ENCODE data around the gene ESPNL.

Gene ESPNL

DNA sequence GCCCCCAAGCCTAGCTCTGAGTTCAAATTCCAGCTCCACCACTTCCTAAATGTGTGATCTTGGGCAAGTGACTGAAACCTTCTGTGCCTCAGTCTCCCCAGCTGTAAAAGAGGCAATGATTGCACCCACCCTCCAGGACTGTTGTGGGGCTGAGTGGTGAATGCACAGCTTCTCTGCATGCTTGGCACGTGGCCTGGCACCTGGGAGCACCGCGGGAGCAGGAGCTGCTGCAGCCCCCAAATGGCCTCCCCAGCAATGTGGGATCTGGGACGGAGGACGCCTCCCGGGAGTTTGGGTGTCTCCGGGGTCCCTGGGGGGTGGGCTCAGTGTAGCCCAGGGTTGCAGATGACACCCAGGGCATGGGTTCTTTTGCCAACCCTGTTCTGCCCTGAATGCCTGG, 39.9 kb downstream of the ESPNL start:
- DNase-seq (ENCODE audit: low read depth in 2 of 3, low spot score in 1 of 3) = no peak

- no peak for DNase-seq (ENCODE audit: low read depth in 2 of 3, low spot score in 1 of 3)
Observed at GRCh38 chr2:238140721-238141540, 40.8 kb downstream of the ESPNL start.

DNA sequence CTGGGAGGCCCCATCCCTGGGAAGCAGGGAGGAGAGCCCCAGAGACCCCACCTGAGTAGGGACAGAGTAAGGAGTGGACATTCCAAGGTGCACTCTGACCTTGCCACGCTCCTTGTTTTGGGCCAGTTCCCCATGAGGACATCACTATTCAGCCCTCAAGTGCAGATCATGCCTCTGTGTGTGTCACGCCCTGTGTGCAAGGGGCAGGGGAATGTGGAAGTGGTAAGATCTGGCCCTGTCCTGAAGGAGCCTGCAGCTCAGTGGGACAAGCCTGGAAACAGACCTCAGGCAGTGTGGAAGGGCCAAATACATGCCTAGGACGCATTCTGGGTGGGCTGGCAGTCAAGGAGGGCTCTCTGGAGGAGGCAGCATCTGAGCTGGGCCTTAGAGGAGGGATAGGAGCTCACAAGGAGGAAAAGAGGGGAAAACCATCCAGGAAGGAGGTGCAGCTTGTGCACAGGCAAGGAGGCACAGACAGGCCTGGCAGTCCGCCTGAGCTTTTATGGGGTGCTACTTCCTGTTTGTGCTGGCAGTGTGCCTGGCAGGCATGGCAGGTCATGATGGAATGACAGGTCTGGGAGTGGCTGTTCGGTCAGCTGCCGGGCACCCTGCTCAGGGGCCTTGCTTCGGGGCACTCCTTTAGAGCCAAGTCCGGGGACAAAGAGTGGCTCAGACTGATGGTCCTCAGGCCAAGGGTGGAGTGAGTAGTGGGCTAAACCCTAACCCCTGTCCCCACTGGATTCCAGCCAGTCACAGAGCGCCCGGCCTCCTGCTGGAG, 41.6 kb downstream of the ESPNL start:
- no peak for DNase-seq (ENCODE audit: low read depth in 2 of 3, low spot score in 1 of 3)

DNA sequence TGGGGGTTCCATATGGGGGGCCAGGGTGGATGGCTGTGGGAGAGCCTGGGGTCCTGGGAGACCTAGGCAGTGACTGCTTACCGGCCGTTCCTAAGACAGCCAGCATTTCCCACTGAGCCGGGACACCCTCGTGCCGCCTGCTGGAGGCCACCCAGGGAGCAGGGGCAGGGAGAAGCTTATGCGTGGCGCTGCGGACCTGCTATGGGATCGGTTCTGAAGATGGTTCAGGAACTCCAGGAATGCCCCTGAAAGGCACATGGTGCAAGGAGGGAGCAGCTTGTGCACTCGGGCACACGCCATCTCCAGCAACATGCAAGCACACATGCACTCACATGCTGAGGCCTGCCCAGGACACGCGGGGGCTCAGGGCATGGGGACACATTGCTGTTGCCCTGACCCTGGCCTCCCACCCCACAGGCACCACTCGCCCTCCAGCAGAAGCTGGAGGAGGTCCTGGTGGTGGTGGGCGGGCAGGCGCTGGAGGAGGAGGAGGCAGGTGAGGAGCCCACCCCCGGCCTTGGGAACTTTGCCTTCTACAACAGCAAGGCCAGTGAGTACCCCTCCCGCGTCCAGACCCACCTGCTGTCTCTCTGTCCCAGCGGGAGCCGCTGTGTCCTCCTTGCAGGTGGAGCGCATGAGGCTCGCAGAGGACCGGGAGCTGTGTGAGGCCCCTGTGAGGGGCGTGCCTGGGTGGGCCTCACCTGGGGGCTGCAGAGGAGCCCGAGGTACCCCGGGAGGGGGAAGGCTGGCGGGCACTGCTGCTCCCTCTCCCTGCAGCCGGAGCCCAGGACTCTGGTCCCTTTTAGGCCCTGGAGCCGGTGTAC, 42.5 kb downstream of the ESPNL start:
- no peak for DNase-seq (ENCODE audit: low read depth in 2 of 3, low spot score in 1 of 3)

- no peak for DNase-seq (ENCODE audit: low read depth in 2 of 3, low spot score in 1 of 3)
Observed at GRCh38 chr2:238143239-238143951, 43.3 kb downstream of the ESPNL start.

GRCh38 chr2:238144262-238144661, 44.1 kb downstream of the ESPNL start:
- DNase-seq (ENCODE audit: low read depth in 2 of 3, low spot score in 1 of 3) = no peak

DNA sequence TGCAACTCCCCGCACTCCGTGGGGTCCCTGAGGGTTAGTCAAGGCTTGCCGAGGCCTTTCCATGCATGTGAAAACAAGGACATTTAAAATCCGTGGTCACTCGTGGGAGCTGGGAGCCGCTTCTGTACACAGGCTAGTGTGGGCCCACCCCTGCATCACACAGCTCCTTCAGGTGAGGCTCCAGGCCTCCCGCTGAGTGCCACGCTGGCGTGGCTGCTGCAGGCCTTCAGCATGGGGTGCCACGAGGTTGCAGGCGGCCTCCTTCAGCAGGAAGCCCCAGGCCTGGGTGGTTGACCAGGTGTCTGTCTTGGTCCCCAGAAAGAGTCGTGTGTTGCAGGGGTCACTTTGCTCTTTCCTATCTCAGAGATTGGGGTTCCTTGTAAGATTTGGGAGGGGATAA, 44.9 kb downstream of the ESPNL start:
- DNase-seq (ENCODE audit: low read depth in 2 of 3, low spot score in 1 of 3) = no peak

DNA sequence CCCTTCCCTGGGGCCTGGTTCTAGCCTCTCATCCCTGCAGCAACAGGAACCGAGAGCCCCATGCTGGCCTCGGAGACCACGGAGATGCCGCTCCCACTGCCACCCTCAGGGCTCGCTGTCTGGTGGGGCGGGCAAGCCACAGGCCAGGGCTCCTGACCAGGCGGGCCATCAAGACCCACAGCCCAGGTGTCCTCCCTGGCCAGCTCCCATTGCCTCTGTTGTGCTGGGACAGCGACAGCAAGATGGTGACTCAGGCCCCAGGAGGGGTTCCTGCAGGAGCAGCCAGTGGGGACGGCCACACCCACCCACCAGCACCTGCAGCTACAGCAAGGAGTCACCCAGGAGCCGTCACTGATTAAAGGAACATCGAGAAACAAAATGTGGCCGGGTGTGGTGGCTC, 45.7 kb downstream of the ESPNL start:
- no peak for DNase-seq (ENCODE audit: low read depth in 2 of 3, low spot score in 1 of 3)

GRCh38 chr2:238146884-238147544, 46.9 kb downstream of the ESPNL start:
- DNase-seq (ENCODE audit: low read depth in 2 of 3, low spot score in 1 of 3) = no peak

- no peak for DNase-seq (ENCODE audit: low read depth in 2 of 3, low spot score in 1 of 3)
Observed at GRCh38 chr2:238148981-238149380, 48.8 kb downstream of the ESPNL start.

DNA sequence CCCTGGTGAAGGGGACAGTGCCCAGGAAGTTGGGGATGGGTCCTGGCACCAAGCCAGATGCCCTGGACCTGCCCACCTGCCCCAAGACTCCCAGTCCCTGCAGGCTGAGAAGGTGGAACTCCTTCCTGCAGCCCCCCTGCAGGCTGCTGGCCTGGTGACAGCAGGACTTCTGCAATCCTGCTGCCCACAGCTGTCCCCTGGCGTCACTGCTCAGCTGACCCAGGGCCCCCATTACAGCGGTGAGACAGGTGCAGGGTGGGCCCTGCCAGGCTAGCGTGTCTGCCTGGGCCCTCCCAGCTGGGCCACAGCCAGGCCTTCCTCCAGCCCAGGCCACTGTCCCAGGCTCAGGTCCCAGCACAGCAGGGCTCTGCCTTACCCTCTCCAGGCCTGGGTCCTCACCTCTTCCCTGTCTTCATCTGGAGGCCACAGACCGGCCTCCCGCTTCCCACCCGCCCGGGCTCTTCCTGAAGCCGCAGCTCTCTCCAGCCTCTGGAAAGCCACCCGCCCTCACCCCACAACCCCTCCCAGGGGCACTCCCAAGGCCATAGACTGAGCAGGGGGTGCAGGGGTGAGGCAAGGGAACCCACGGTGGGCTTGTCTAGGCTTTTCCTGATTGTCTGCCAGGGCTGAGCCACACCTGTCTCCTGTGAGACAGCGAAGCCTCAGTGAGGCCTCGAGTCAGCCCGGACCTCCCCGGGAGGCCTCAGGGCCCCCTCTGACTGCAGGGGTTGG, 49.9 kb downstream of the ESPNL start:
- DNase-seq (ENCODE audit: low read depth in 2 of 3, low spot score in 1 of 3) = no peak

GRCh38 chr2:238150686-238151085, 50.5 kb downstream of the ESPNL start:
- DNase-seq (ENCODE audit: low read depth in 2 of 3, low spot score in 1 of 3) = no peak

GRCh38 chr2:238151205-238151604, 51.1 kb downstream of the ESPNL start:
- DNase-seq (ENCODE audit: low read depth in 2 of 3, low spot score in 1 of 3) = no peak

DNA sequence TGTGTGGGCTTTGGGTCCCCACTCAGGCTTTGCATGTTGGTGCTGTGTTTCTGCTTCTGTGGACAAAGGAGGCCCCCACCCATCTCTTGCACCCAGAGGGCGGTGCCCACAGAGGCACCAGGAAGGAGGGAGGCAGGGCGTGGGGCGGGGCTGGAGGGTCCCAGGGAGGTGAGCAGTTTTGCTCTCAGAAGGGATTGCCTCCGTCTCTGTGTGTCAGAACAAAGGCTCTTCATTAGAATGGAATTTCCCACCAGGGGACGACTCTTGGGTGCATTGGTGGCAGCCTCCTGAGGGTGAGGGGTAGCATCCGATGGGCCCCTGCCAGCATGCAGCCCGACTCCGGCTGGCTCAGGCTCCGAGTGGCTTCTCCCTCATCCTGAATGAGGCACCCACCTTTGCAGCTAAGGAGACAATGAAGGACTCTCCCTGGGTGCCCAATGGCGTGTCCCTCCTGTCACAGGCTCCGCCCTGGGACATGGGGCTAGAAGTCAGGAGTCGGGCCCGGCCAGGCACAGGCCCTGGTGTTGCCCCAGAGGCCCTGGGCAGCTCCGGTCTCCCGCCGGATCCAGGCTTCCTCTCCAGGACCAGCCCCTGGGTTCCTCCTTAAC, 51.6 kb downstream of the ESPNL start:
- DNase-seq (ENCODE audit: low read depth in 2 of 3, low spot score in 1 of 3) = no peak

DNA sequence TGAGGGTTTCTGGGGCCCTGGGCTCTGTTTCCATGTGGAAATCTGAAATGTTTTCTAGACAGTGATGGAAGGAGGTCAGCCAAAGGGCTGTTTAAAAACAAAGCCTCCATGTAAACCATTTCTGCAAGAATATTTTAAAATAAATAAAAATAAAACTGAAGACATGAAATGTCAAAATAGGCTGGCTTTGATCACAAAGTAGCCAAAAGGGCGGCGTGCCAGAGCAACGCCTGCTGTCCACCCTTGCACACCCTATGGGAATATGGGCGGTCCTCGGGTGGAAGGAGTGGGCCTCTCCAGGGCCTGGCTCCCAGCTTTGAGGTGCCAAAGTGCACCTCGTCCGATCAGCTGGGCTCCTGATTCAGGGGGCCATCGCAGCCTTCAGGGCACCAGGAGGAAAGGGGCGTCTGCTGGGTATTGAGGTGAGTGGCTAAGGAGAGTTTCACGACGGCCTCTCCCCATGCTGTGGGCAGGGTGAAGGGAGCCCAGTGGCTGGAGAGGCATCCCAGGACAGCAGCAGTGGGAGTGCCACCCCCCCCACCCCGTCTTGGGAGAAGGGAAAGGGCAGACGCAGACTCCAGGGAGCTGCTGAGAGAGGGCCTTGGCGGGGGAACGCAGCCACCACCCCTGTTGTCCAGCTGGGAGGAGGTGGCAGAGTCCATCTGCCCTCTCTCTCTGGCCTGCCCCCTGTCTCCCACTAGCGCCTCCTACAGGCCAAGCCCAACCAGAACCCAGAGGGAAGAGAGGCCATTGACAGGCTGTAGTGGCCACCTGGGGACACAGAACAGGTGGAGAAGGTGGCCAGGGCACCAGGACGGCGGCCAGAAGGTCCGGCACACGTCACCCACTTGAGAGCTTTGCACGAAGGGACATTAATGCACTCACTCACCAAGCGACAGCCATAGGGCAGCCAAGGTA, 52.9 kb downstream of the ESPNL start:
- DNase-seq (ENCODE audit: low read depth in 2 of 3, low spot score in 1 of 3) = no peak

DNA sequence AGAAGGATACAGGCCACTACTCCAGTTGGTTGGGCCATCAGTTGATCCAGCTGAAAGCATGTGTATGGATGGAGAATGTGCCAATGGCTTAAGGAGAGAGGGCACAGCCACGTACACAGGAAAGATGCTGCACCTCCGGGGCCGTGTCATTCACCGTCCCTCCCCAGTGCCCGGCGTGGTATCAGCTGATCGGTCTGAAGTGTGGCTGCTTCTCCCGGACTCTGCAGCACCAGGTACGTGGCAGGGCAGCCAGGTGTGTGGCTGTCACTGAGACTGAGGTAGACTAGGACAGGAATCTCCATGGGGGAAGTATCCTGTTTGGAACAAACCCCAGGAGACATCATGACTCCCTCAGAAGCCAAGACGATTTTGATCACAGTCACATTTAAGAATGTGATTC, 54.4 kb downstream of the ESPNL start:
- no peak for DNase-seq (ENCODE audit: low read depth in 2 of 3, low spot score in 1 of 3)

DNA sequence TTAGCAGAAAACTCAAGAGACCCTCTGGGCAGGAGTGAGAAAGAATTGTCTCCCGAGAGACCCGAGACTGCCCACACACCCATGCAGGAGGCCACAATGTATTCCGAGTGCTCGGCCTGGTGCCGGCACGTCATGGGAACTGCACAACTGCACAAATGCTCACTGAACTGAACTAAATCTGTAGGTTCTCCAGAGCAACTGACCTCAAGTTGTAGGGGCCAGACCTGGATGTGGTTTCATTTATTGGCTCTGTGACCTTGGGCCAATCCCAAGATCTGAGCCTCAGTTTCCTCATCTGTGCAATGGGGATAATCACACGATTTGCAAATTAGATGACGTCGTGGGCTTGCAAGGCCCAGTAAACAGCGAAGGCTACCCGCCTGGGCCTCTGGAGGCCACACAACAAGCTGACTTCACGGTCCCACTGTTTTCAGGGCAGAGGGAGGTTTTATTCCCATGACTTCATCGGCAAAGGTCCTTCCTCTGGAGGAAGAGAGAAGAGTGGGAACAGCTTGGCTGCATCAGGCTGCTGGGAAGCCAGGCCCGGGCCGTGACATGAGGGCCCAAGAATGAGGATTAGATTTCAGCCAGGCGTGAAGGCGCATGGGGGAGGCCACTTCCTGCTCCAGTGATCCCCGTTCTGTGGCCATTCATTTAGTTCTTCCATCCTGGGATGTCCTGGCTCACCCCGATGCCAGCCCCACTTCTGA, 55.1 kb downstream of the ESPNL start:
- no peak for DNase-seq (ENCODE audit: low read depth in 2 of 3, low spot score in 1 of 3)
